ENCODE results near the gene RAMP1. TPM values are rescaled to one million over a fixed set of nuclear protein-coding genes. Genes with fewer than 3 reads are reported as not detected.

Gene RAMP1
- polyA plus RNA-seq, 1 donor from 2014 or later = 25.5 TPM

GRCh38 chr2:237911363-237912017, 52.1 kb downstream of the RAMP1 start:
- H3K4me3 ChIP-seq (ENCODE audit: low read length) = no peak overlapping the region
- H4K20me1 ChIP-seq (ENCODE audit: insufficient read depth) = no peaks in the 10 kb centered on the region
- no peaks in the 10 kb centered on the region for H3K79me2 ChIP-seq (replicated peaks; ENCODE audit: insufficient read depth, low read length)
- no peak overlapping the region for H3K4me2 ChIP-seq (ENCODE audit: low read length)
- H3K27me3 ChIP-seq (ENCODE audit: insufficient read depth, low read depth, low read length) = no peaks in the 10 kb centered on the region
- no peak for TF ChIP-seq MXI1 (conservative IDR thresholded peaks at IDR 0.05; ENCODE audit: poor library complexity, severe bottlenecking)
- no peak for TF ChIP-seq REST (IDR thresholded peaks at IDR 0.05; ENCODE audit: borderline replicate concordance)
- no peak for TF ChIP-seq EP300 (conservative IDR thresholded peaks at IDR 0.05; ENCODE audit: poor library complexity, severe bottlenecking)
- TF ChIP-seq EZH2 (IDR thresholded peaks at IDR 0.05; ENCODE audit: borderline replicate concordance, insufficient read depth, low read length, poor library complexity, severe bottlenecking) = no peak
- TF ChIP-seq TAF1 (IDR thresholded peaks at IDR 0.05; ENCODE audit: low read depth) = no peak
- no peak for TF ChIP-seq POLR2AphosphoS5 (IDR thresholded peaks at IDR 0.05)
- TF ChIP-seq CTCF (IDR thresholded peaks at IDR 0.05; ENCODE audit: poor library complexity, severe bottlenecking) = no peak
- no peak for TF ChIP-seq RAD21 (conservative IDR thresholded peaks at IDR 0.05)
- TF ChIP-seq SMC3 (conservative IDR thresholded peaks at IDR 0.05; ENCODE audit: poor library complexity) = no peak
- H3K27ac ChIP-seq (ENCODE audit: low read length) = no peak overlapping the region
- H3K9me3 ChIP-seq (ENCODE audit: low read length) = peaks cover 5% of the 10 kb centered on the region
- no peak overlapping the region for H2AFZ ChIP-seq (ENCODE audit: low read depth, low read length)
- H3K36me3 ChIP-seq (ENCODE audit: insufficient read depth, low read length) = no peaks in the 10 kb centered on the region
- H3K9ac ChIP-seq (ENCODE audit: low read length) = no peak overlapping the region
- no peaks in the 10 kb centered on the region for H3F3A ChIP-seq (ENCODE audit: insufficient read depth, low read length, poor library complexity, severe bottlenecking)
- no peaks in the 10 kb centered on the region for H3K9me2 ChIP-seq (ENCODE audit: insufficient read depth, low read length)

GRCh38 chr2:237912271-237913192, 53.1 kb downstream of the RAMP1 start:
- H2AFZ ChIP-seq (ENCODE audit: low read depth, low read length) = no peak overlapping the region
- no peaks in the 10 kb centered on the region for H3K27me3 ChIP-seq (ENCODE audit: insufficient read depth, low read depth, low read length)
- H3F3A ChIP-seq (ENCODE audit: insufficient read depth, low read length, poor library complexity, severe bottlenecking) = no peaks in the 10 kb centered on the region
- H3K9me2 ChIP-seq (ENCODE audit: insufficient read depth, low read length) = no peaks in the 10 kb centered on the region
- no peak overlapping the region for H3K4me2 ChIP-seq (ENCODE audit: low read length)
- H3K9ac ChIP-seq (ENCODE audit: low read length) = no peak overlapping the region
- H3K4me3 ChIP-seq (ENCODE audit: low read length) = no peak overlapping the region
- no peaks in the 10 kb centered on the region for H3K79me2 ChIP-seq (replicated peaks; ENCODE audit: insufficient read depth, low read length)
- peaks cover 5% of the 10 kb centered on the region for H3K9me3 ChIP-seq (ENCODE audit: low read length)
- no peaks in the 10 kb centered on the region for H3K36me3 ChIP-seq (ENCODE audit: insufficient read depth, low read length)
- no peaks in the 10 kb centered on the region for H4K20me1 ChIP-seq (ENCODE audit: insufficient read depth)
- TF ChIP-seq SMC3 (conservative IDR thresholded peaks at IDR 0.05; ENCODE audit: poor library complexity) = no peak
- no peak overlapping the region for H3K27ac ChIP-seq (ENCODE audit: low read length)
